NCI-H510A treated with DMSO at 0.1 percent for 48 hours (cell line): Measurements from ENCODE around the gene CLPTM1L.
"Not testable (repeated sequence)": the region's sequence is repeated elsewhere in the genome, so short reads cannot be mapped to it uniquely, and the experiment has no call there.

Experiments used
- DNase-seq: peaks from one replicate; lab custom pipeline; 2025; lab: John Stamatoyannopoulos, UW

The CLPTM1L gene

DNA sequence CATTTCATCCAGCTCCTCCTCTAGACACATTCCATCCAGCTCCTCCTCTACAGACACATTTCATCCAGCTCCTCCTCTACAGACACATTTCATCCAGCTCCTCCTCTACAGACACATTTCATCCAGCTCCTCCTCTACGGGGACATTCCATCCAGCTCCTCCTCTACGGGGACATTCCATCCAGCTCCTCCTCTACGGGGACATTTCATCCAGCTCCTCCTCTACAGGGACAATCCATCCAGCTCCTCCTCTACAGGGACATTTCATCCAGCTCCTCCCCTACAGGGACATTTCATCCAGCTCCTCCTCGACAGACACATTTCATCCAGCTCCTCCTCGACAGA, 18.4 kb downstream of the CLPTM1L start:
- DNase-seq = not testable (repeated sequence)

DNA sequence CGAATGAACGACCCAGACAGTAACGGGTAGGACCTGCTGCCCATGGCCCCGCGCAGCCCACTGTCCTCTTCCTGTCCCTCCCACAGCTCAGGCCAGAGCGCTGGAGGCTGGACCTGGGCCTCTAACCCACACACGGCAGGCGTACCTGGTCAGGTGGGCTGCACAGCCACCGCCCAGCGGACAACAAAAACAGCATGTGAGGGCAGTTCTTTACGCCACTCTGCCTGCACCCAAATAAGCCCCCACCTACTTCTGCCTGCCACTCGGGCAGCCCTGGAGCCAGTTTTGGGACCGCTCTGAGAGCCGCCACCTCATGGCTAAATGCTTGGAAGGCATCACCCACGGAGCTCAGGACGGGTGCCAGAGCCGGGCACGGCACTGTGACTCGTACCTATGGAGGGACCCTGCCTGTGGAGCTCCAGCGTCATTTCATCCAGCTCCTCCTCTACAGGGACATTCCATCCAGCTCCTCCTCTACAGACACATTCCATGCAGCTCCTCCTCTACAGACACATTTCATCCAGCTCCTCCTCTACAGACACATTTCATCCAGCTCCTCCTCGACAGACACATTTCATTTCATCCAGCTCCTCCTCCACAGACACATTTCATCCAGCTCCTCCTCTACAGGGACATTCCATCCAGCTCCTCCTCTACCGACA, 18.9 kb downstream of the CLPTM1L start:
- DNase-seq = no peak

- DNase-seq = no peak
Measured at GRCh38 chr5:1325191-1325741, 19.6 kb downstream of the CLPTM1L start.

DNA sequence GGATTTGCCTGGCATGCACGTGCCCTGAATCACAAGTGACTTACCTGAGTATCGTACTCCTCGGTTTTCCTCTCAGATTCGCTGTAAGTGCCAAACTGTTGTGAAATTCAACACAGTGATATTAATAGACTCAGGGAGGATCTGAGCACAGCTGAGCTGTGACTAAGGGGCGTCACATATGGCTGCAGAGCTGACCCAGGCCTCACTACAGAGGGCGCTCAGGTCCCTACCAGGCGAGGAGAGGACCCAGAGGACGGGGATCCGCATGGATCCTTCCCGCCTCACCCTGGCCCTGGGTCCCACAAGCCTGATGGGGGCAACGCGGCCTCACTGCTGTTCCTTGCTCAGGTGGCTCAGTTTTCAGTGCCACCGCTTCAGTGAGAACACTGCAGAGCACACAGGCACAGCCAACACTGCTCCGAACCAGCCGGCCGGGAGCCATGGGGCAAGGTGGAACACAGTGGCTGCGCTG, 20.1 kb downstream of the CLPTM1L start:
- no peak for DNase-seq

DNA sequence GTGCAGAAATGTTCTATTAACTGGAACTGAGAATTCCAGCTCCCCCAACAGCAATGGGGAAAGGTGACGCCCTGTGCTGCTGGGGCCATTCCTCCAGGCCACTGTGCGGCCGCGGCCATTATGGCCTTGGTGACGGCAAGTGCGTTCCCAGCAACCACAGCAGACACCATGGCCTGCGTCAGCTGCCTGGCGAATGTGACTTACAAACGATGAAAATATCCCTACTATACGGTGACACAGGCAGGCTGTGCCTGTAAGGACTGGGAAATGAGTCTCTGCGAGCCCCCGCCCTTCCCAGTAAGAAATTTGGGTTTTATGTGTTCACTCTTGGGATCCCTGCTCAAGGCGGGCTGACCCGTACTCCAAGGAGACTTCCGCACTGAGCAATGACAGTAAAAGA, 20.6 kb downstream of the CLPTM1L start:
- no peak for DNase-seq

DNA sequence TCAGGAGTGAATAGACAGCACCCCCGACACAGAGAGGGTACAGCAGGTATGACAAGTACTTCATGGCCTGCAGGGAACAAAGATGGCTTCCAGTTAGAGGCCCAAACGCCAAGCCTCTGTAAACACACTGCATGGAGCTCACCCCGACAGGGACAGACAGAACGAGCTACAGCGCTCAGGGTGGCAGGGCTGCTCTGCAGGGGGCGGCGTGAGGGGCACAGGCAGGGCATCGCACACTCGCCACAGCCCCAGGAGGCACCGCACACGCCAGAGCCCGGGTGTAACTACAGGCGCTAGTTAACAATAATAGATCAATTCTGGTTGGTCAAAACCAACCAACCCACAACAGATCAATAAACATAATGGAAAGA, 21.1 kb downstream of the CLPTM1L start:
- no peak for DNase-seq

GRCh38 chr5:1322955-1323802, 21.7 kb downstream of the CLPTM1L start:
- DNase-seq = no peak

GRCh38 chr5:1322036-1322900, 22.6 kb downstream of the CLPTM1L start:
- DNase-seq = no peak

GRCh38 chr5:1321576-1321975, 23.3 kb downstream of the CLPTM1L start:
- DNase-seq = no peak

DNA sequence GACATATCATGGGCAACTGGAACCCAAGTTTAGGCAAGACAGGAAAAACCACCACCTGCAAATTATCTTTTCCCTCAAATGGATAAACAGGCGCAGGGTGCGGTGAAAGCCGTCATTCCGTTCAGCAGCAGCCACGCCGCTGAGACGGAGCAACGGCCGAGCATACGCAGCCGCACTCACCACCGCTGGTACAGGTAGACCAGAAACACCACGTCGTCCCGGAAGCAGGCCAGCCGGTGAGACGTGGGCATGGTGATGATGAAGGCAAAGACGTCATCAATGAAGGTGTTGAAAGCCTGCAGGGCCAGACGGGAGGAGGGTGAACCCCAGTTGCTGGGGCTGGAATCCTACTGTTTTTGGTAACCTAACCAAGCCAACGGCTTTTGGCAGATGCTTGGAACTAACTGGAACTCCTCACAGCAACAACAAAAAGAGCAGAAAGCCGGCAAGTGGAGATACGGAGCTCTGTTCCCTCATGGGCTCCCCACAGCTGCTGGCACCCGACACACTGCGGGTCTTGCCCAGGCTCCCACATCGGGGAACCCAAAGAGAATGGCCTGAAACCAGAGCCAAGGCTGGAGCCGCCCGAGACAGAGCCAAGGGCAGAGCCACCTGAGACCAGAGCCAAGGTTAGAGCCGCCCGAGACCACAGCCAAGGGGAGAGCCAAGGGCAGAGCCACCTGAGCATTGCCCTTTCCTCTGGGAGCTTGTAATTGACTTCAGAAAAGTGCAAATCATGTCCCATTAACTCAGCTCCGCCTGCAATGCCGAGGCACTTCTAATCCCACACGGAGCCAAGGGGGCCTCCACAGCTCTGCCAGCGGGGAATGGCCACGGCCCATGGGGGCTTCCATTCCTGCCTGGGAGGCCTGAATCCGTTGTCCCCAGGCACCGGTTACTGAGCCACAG, 24.2 kb downstream of the CLPTM1L start:
- DNase-seq = no peak

- no peak for DNase-seq
Measured at GRCh38 chr5:1319436-1320256, 25.3 kb downstream of the CLPTM1L start.

DNA sequence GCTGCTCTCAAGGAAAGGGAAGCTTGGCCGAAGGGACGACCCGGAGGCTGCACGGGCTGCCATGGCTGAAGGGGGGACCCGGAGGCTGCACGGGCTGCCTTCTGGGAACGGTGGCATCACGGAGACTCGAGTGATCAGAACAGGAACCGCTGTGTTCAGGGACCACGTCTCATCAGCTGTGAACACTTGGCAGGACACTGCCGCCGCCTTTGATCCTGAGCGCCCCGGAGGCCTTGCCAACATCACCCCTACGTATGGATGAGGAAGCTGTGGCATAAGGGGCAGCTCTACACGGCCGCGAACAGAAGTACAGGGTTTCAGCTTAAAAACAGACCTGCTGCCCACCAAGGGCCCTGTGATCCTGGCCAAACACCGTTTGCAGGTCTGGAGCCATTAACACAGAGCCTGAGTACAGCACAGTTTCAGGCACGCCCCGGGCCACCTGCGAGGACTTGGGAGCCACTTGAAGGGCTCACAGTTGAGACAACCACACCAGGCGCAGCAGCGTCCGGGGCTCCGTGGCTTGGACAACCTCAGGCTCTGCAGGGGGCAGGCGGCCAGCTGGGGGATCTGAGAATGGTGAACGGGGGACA, 26.1 kb downstream of the CLPTM1L start:
- peak; percentile 64 for DNase-seq

- no peak for DNase-seq
Measured at GRCh38 chr5:1317921-1318565, 26.9 kb downstream of the CLPTM1L start.

- no peak for DNase-seq
Measured at GRCh38 chr5:1316588-1317340, 28.1 kb downstream of the CLPTM1L start.

DNA sequence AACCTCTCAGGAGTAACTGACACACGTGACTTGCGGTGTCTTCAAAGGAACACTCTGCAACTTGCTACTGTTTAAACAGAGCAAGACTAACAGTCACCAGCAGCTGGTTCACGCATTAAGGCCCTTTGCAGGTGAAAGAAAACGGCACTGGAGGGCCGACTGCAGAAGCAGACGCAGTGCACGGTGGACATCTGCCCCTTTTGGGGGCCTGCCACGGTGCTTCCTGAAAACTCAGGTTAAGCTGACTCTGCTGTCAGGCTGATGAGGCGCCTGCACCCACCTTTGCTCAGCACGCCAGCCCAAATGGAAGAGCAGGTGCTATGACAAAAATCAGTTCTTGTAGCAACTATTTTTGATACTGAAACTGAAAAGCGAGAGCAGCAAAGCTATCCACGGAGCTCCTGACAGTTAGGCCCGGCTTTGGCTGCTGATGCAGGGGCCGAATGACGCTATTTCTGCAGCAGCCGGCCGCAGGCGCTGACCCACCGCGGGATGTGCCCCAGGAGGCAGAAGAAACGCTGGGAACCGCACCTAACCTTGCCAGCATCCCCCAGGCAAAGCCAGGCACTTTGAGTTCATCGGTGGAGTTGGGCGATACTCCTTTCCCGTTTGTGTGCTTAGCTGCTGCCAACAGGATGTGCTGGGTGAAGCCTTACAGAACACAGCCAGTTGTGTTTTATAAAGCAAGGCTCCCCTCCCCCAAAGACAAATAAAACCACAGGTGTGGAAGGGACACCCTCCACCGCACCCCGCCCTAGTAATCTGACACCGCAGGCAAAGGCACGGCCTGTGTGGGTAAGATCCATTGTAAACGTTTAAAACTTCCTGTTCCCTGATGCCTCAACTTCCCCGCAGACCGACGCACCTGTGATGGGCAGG, 29.0 kb downstream of the CLPTM1L start:
- peak; percentile 96 for DNase-seq

DNA sequence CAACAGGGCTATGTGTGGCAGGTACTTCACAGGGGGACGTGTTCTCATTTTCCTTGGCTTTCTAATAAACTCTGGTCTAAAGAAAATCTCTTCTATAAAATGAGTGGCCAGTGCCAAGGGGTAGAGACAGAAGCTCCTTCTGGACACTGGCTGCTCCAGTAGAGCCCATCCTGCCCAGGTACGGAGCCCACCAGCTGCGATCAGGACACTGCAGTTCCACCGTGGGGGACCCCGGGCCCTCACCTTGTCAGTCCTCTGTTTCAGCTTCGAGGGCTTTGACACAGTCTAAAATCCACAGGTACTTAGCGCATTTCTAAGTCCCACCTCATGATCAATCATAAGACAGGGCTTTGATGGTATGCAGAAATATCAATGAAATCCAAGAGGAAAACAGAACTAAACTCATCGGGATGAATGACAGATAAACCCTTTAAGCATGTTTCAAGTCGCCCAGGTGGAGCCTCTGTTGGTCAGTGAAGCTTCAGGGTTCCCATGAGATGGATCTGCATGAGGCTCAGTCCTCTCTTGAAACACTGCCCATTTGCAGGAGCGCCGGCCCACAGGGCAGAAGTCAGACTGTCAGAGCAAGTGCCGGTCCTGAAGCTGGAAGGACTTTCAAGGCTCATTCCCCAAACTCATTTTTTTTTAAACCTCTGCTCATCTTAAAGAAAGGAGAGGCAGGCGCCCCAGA, 29.7 kb downstream of the CLPTM1L start:
- no peak for DNase-seq

DNA sequence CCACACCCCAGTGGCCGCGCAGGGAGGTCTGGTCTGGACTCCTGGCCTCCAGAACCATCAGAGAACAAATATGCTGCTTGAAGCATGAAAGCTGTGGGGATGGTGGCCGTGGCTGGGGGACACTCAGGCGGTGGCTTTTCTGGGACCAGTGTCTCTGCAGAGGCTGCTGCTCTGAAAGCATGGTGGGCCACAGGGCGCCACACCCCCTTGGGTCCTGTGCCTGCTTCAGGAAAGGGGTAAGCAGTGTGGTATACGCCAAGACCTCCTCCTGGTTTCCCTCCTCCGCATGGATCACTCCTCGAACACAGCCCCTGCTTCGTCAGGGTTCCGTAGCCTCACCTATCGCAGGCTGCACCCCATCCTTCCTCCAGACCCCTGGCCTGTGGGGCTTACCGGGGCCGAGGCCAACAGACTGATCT, 30.3 kb downstream of the CLPTM1L start:
- DNase-seq = no peak
